Prostate gland (tissue), 2 donors: Measurements from ENCODE around the gene UMODL1. TPM values are rescaled to one million over a fixed set of nuclear protein-coding genes. Genes with fewer than 3 reads are reported as not detected.

Source experiments
- DNase-seq: peaks from one replicate; pipeline ENCODE4 v3.0.0-alpha.2; 2019; ENCODE audit warnings: low spot score
- H3K27ac ChIP-seq, 2 donors: fragments of 200-600 bp; sonication (generic); 2 replicates each; pipeline ENCODE4 v1.5.1; 2017 to 2019
- H3K27me3 ChIP-seq: fragments of 200-600 bp; sonication (generic); replicated peaks from 2 replicates; pipeline ENCODE4 v1.5.1; 2019; ENCODE audit not compliant: insufficient read depth
- H3K36me3 ChIP-seq, 2 donors: fragments of 200-600 bp; sonication (generic); 1 replicate in 1 of 2; 2 replicates in 1 of 2; pipeline versions ENCODE4 v1.5.1 to v1.8.1; 2017 to 2019
- H3K4me1 ChIP-seq: fragments of 200-600 bp; sonication (generic); replicated peaks from 2 replicates; pipeline ENCODE4 v1.5.1; 2019
- H3K4me3 ChIP-seq, 2 donors: fragments of 200-600 bp; sonication (generic); 2 replicates each; pipeline ENCODE4 v1.5.1; 2017 to 2019
- H3K9me3 ChIP-seq: fragments of 200-600 bp; sonication (generic); 2 replicates; pipeline ENCODE4 v1.5.1; 2017
- POLR2A ChIP-seq: fragments of 450-650 bp; IDR thresholded peaks from one replicate; pipeline ENCODE4 v1.6.1; 2016; ENCODE audit warnings: antibody characterized with exemption, mild to moderate bottlenecking
- POLR2AphosphoS5 ChIP-seq: sonication (generic); formaldehyde crosslinking; IDR thresholded peaks from one replicate; pipeline ENCODE4 v1.6.1; 2017; ENCODE audit warnings: antibody characterized with exemption
- WGBS: methylation state at CpG from one replicate; pipeline ENCODE4 v1.1.5; 2018; 5-methylcytosine and 5-hydroxymethylcytosine counted together
- intact Hi-C: fragments of 100-400 bp; cut with DNase I; formaldehyde crosslinking; loops from one replicate; pipeline ENCODE4 v1.14.2; 2022
- total RNA-seq, 2 donors: library from RNA; depleted of rRNA; stranded (reverse); fragments of >200 nt; gene quantifications; one replicate each; pipeline ENCODE4 v1.1.0, GENCODE V29; 2016
- TF ChIP-seq, protein P1 (sequence below), 4 experiments: fragments of 200-600 bp in 2 of 4; fragments of 450-650 bp in 2 of 4; sonication (generic) in 2 of 4; IDR thresholded peaks; 1 replicate in 3 of 4; 2 replicates in 1 of 4; pipeline ENCODE4 v1.5.1; 2016 to 2019; ENCODE audit warnings: antibody characterized with exemption in 4 of 4, mild to moderate bottlenecking in 2 of 4, moderate library complexity in 2 of 4

The UMODL1 gene
- total RNA-seq, 2 donors from 2014 or later, result 0.14 to 0.57 TPM

DNA sequence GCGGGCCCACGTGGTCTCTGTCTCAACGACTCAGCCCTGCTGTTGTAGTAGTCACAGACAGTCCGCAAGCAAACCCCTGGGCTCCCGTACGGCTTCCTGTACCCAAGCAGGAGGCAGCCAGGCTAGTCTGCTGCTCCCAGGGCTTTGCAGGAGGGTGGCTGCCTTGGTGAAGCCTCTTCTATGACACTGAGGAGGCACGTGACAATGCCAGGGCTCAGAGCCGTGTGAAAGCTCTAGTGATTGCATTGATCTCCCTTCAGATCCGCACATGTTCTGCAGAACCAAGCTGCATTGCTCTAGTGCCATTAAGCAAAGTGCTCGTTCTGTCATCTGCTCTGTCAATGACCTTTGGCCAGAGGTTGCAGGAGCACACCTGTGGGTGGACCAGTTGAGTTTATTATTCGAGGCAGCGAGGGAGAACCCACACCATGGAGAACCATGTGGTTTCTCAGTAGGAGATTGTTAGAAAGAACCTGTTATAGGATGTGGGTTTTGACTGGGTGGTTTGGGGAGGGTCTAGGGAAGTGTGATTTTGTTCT is 18.0 kb downstream of the UMODL1 start:
- WGBS, result 74% methylated on average over 12 of the region's 12 CpGs
- intact Hi-C loops, result no loop called here

DNA sequence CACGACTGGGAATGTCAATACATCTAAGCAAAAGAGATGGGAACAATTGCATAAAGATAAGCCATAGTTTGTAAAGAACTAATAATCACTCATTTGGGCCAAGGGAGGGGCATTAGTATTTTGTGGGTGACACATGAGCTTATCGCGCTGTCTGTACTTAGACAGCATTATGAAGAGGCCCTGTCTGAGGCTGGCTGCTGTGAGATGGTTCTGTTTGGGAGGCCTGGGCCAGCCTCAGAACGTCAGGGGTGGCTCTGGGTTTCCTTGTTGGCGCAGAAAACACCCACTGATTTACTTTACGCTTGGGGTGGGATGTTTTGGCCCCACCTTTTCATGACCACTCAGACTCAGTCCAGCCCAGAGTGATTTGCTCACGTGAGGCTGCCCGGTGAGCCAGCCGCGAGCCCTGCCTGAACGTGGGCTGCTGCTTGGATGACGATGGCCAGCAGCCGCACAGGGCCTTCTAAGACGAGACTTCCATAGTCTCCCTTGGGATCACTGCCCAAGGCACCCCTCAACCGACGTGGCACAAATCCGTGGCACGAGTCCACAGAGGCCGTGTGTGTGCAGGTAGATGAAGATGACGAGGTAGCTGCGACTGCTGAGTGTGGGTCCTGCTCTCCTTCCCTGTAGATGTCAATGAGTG is 18.7 kb downstream of the UMODL1 start:
- no peaks in the 10 kb centered on the region for H3K36me3 ChIP-seq
- TF ChIP-seq POLR2AphosphoS5 (no peak), POLR2A (no peak)
- H3K9me3 ChIP-seq, result no peaks in the 10 kb centered on the region
- no peaks in the 10 kb centered on the region for H3K27me3 ChIP-seq
- DNase-seq, result no peak
- WGBS, result 94% methylated on average over 21 of the region's 21 CpGs
- intact Hi-C loops, result no loop called here
- H3K4me1 ChIP-seq, result no peaks in the 10 kb centered on the region
- H3K27ac ChIP-seq, result no peak overlapping the region
- no peak overlapping the region for H3K4me3 ChIP-seq

More for the DNA sequence above, 18.0 kb downstream of the UMODL1 start:
- Histone ChIP-seq H3K27me3 (no peaks in the 10 kb centered on the region), H3K4me3 (no peak overlapping the region), H3K4me1 (no peaks in the 10 kb centered on the region), H3K36me3 (no peaks in the 10 kb centered on the region), H3K27ac (no peak overlapping the region), H3K9me3 (no peaks in the 10 kb centered on the region)
- DNase-seq, result no peak
- TF ChIP-seq POLR2AphosphoS5, result no peak
- no peak for TF ChIP-seq POLR2A

DNA sequence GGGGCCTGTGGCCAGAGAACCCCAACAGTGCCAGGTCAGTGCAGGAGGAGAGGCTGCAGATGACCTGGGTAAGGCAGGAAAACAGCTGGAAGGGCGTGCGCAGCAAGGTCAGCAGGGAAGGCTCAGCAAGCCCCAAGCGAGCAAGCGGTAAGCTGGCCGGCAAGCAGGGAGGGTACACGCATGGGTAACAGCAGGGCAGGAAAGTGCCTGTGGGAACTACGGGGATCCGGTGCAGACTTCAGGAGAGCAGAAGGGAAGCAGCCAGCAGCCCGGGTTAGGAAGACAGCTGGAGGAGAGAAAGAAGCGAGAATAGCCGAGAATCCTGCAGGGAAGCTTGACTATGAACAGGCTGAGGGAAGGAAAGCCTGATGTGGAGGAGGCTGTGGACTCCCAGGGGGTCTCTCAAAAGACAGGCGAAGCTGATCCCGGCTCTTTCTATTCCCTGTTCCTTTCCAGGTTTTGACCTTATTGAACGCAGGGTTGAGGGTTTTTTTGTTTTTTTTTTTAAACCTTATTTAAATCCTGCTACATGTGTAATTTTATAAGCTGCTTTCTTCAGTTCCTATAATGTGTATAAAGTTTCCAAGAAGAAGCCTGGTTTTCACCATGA is 20.9 kb downstream of the UMODL1 start:
- TF ChIP-seq POLR2AphosphoS5 (no peak), POLR2A (no peak)
- no peak for DNase-seq
- 67% methylated on average over 14 of the region's 14 CpGs for WGBS
- no peak overlapping the region for H3K4me3 ChIP-seq
- no peaks in the 10 kb centered on the region for H3K36me3 ChIP-seq
- no peaks in the 10 kb centered on the region for H3K27me3 ChIP-seq
- H3K9me3 ChIP-seq, result no peaks in the 10 kb centered on the region
- intact Hi-C loops, result no loop called here
- no peaks in the 10 kb centered on the region for H3K4me1 ChIP-seq
- no peak overlapping the region for H3K27ac ChIP-seq

DNA sequence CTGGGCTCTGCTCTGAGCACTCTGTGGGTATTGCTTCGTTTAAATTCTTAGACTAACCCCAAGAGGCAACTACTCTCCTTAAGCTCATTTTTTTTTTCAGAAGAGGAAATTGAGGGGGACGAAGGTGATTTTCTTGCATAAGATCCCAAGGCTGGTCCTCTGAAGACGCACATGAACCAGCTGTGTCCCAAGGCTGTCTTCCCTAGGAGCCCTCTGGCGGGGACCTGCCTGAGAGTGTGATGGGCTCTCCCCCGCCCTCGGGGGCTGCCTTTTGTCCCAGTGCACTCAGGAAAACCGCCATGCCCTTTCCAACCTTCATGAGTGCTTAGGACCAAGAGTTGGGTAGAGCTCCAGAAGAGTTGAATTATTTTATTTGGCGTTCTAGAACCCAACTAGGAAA is 21.7 kb downstream of the UMODL1 start:
- H3K27ac ChIP-seq, result no peak overlapping the region
- no peak for DNase-seq
- H3K4me1 ChIP-seq, result no peaks in the 10 kb centered on the region
- H3K36me3 ChIP-seq, result no peaks in the 10 kb centered on the region
- H3K9me3 ChIP-seq, result no peaks in the 10 kb centered on the region
- no peaks in the 10 kb centered on the region for H3K27me3 ChIP-seq
- intact Hi-C loops, result no loop called here
- WGBS, result 89% methylated on average over 8 of the region's 8 CpGs
- H3K4me3 ChIP-seq, result no peak overlapping the region
- TF ChIP-seq POLR2AphosphoS5, result no peak
- no peak for TF ChIP-seq POLR2A
- TF ChIP-seq, protein P1, sequence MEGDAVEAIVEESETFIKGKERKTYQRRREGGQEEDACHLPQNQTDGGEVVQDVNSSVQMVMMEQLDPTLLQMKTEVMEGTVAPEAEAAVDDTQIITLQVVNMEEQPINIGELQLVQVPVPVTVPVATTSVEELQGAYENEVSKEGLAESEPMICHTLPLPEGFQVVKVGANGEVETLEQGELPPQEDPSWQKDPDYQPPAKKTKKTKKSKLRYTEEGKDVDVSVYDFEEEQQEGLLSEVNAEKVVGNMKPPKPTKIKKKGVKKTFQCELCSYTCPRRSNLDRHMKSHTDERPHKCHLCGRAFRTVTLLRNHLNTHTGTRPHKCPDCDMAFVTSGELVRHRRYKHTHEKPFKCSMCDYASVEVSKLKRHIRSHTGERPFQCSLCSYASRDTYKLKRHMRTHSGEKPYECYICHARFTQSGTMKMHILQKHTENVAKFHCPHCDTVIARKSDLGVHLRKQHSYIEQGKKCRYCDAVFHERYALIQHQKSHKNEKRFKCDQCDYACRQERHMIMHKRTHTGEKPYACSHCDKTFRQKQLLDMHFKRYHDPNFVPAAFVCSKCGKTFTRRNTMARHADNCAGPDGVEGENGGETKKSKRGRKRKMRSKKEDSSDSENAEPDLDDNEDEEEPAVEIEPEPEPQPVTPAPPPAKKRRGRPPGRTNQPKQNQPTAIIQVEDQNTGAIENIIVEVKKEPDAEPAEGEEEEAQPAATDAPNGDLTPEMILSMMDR (IDR thresholded peaks at IDR 0.05), result no peak

DNA sequence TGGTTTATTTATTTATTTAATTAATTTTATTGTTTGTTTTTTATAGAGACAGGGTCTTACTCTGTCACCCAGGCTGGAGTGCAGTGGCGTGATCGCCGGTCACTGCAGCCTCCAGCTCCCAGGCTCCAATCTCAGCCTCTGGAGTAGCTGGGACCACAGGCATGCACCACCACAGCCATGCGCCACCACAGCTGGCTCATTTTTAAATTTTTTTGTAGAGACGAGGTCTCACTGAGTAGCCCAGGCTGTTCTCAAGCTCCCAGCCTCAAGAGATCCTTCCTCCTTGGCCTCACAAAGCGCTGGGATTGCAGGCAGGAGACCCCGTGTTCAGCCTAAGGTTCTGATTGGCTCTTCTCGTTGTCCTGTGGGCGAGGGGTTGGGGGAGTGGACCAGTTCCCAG is 22.1 kb downstream of the UMODL1 start:
- WGBS, result 90% methylated on average over 9 of the region's 9 CpGs
- no peak overlapping the region for H3K27ac ChIP-seq
- no peak for DNase-seq
- H3K4me3 ChIP-seq, result no peak overlapping the region
- intact Hi-C loops, result no loop called here
- H3K4me1 ChIP-seq, result no peaks in the 10 kb centered on the region
- H3K27me3 ChIP-seq, result no peaks in the 10 kb centered on the region
- no peaks in the 10 kb centered on the region for H3K36me3 ChIP-seq
- TF ChIP-seq POLR2A (no peak), POLR2AphosphoS5 (no peak)
- TF ChIP-seq, protein P1 (IDR thresholded peaks at IDR 0.05), result no peak
- no peaks in the 10 kb centered on the region for H3K9me3 ChIP-seq

DNA sequence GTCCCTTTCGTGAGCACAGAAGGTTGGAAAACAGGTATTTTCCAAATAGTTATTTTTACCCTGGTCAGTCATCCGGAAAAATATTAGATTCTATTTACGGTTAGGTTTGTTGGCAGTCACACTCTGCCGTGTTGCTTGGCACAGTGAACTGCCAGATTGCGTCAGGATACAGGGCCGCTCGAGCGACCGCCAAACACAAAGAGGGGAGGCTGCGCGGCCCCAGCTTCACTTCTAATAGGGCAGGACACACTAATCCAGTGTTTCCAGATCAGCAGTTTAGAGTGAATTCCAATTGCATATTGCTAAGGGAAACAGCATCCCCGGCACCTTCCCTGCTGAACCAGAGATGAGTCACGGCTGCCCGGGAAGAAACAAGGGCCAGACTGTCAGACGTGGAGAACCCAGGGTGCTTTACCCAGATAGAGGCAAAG is 22.9 kb downstream of the UMODL1 start:
- no peaks in the 10 kb centered on the region for H3K27me3 ChIP-seq
- H3K4me3 ChIP-seq, result no peak overlapping the region
- peak; percentile 80 for TF ChIP-seq POLR2AphosphoS5
- TF ChIP-seq POLR2A, result no peak
- 50% methylated on average over 15 of the region's 15 CpGs for WGBS
- no peaks in the 10 kb centered on the region for H3K9me3 ChIP-seq
- no peaks in the 10 kb centered on the region for H3K36me3 ChIP-seq
- peak overlapping the region; percentile 44 to 47 for H3K27ac ChIP-seq
- no peaks in the 10 kb centered on the region for H3K4me1 ChIP-seq
- intact Hi-C loops, result no loop called here
- peak; percentile 32 for DNase-seq
